Hepatocyte (in vitro differentiated cells): ENCODE measurements around the gene RAB8A.

ENCODE experiments used
- EZH2 ChIP-seq: fragments of 200-600 bp; sonication (generic); IDR thresholded peaks from 2 replicates; pipeline ENCODE4 v1.6.1; 2016; ENCODE audit warnings: antibody characterized with exemption, mild to moderate bottlenecking, borderline replicate concordance
- TF ChIP-seq, protein P1 (sequence below): fragments of 200-600 bp; sonication (generic); IDR thresholded peaks from 2 replicates; pipeline ENCODE4 v1.5.1; 2016; ENCODE audit warnings: antibody characterized with exemption, mild to moderate bottlenecking; ENCODE audit not compliant: poor library complexity

DNA sequence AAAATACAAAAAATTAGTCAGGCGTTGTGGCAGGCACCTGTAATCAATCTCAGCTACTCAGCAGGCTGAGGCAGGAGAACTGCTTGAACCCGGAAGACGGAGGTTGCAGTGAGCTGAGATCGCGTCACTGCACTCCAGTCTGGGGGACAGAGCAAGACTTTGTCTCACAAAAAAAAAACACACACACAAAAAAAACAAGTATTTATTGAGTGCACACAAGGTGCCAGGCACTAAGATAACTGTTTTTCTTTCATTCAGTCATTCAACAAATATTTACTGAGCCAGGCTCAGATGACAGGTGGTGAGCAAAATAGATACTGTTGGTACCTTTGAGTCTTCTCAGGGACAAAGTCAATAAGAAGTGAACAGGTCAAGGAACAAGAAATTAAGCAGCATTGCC lies 55.4 kb downstream of the RAB8A start:
- TF ChIP-seq, protein P1, sequence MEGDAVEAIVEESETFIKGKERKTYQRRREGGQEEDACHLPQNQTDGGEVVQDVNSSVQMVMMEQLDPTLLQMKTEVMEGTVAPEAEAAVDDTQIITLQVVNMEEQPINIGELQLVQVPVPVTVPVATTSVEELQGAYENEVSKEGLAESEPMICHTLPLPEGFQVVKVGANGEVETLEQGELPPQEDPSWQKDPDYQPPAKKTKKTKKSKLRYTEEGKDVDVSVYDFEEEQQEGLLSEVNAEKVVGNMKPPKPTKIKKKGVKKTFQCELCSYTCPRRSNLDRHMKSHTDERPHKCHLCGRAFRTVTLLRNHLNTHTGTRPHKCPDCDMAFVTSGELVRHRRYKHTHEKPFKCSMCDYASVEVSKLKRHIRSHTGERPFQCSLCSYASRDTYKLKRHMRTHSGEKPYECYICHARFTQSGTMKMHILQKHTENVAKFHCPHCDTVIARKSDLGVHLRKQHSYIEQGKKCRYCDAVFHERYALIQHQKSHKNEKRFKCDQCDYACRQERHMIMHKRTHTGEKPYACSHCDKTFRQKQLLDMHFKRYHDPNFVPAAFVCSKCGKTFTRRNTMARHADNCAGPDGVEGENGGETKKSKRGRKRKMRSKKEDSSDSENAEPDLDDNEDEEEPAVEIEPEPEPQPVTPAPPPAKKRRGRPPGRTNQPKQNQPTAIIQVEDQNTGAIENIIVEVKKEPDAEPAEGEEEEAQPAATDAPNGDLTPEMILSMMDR, result no peak
- no peak for TF ChIP-seq EZH2
